ENCODE measurements around the gene GASK1A. TPM values are rescaled to one million over a fixed set of nuclear protein-coding genes. Genes with fewer than 3 reads are reported as not detected.

Gene GASK1A
- total RNA-seq, 1 experiment from 2014 or later: 5.4 TPM

- Mint-ChIP-seq H3K36me3 (ENCODE audit: insufficient read depth in 1 of 3, low read depth in 3 of 3) (no peaks in the 10 kb centered on the region; a peak in 1 of 7 replicates), H3K4me3 (no peak overlapping the region), H3K9me3 (no peaks in the 10 kb centered on the region), H3K4me1 (peaks cover 20 to 23% of the 10 kb centered on the region in 2 experiments; a peak in 3 of 4 replicates), H3K27me3 (ENCODE audit: low read depth) (no peaks in the 10 kb centered on the region), H3K27ac (no peak overlapping the region; a peak in 1 of 7 replicates)
- H3K4me1 ChIP-seq (ENCODE audit: insufficient read depth, low read length): no peaks in the 10 kb centered on the region
- WGBS (ENCODE audit: extremely low coverage, insufficient read length, low lambda C conversion rate): no CpG with 5 or more reads among the region's 2 CpGs
- H3T11ph ChIP-seq (ENCODE audit: low read length): no peak overlapping the region
- no peak overlapping the region for H2BK12ac ChIP-seq (ENCODE audit: insufficient read length, low read depth, low read length)
- no peaks in the 10 kb centered on the region for H3K23me2 ChIP-seq (ENCODE audit: insufficient read length, low read depth, low read length, poor library complexity, severe bottlenecking)
- H2BK15ac ChIP-seq (ENCODE audit: low read depth, low read length): no peak overlapping the region
- H2BK20ac ChIP-seq (ENCODE audit: low read depth, low read length, poor library complexity, severe bottlenecking): no peak overlapping the region
- no peak overlapping the region for H3K4ac ChIP-seq (ENCODE audit: low read depth, low read length)
- no peak overlapping the region for H3K14ac ChIP-seq (ENCODE audit: insufficient read depth, low read length)
- H4K5ac ChIP-seq (ENCODE audit: insufficient read length, low read depth, low read length): no peak overlapping the region
- H3K9me3 ChIP-seq (ENCODE audit: control insufficient read depth, low read depth, low read length): no peaks in the 10 kb centered on the region
- H2AK5ac ChIP-seq (ENCODE audit: insufficient read length, low read length): no peak overlapping the region
- H2AFZ ChIP-seq (ENCODE audit: low read length): no peak overlapping the region
- H4K8ac ChIP-seq (replicated peaks; ENCODE audit: insufficient read length, low read depth, low read length): no peak overlapping the region
- no peak for DNase-seq
- H3K4me2 ChIP-seq (ENCODE audit: insufficient read depth, insufficient read length, low read length): no peak overlapping the region
- H4K91ac ChIP-seq (ENCODE audit: insufficient read length, low read depth, low read length): no peak overlapping the region
- no peaks in the 10 kb centered on the region for H4K20me1 ChIP-seq (ENCODE audit: control insufficient read depth, insufficient read depth, insufficient read length)
- H3K56ac ChIP-seq (ENCODE audit: insufficient read length, low read depth, low read length): no peak overlapping the region
- no peak overlapping the region for H2BK120ac ChIP-seq (ENCODE audit: low read depth, low read length, poor library complexity, severe bottlenecking)
- H3K9ac ChIP-seq (ENCODE audit: extremely low read depth, insufficient read length, low read length): no peak overlapping the region
- no peak overlapping the region for H2BK5ac ChIP-seq (ENCODE audit: insufficient read length, low read length)
- no peak for TF ChIP-seq CTCF (conservative IDR thresholded peaks at IDR 0.05)
- H3K27me3 ChIP-seq (ENCODE audit: insufficient read depth, low read length): no peaks in the 10 kb centered on the region
- H3K79me1 ChIP-seq (ENCODE audit: insufficient read depth, low read depth, low read length, poor library complexity, severe bottlenecking): no peaks in the 10 kb centered on the region
- no peak overlapping the region for H3K27ac ChIP-seq (ENCODE audit: insufficient read length, low read depth, low read length)
- H3K18ac ChIP-seq (ENCODE audit: insufficient read length, low read depth, low read length): no peak overlapping the region
- H3K79me2 ChIP-seq (ENCODE audit: insufficient read depth, low read length): no peaks in the 10 kb centered on the region
- no peak overlapping the region for H3K23ac ChIP-seq (ENCODE audit: insufficient read length, low read depth, low read length)
These were observed 114.9 kb downstream of the GASK1A start for GRCh38 chr3:43093974-43094373.

Data from H9 (cell line).